CD4-positive, alpha-beta T cell (primary cell): ENCODE results near the gene PI4K2A. TPM values are rescaled to one million over a fixed set of nuclear protein-coding genes. Genes with fewer than 3 reads are reported as not detected.
A peak's percentile ranks its signal among the peaks of the same experiment; 100 is the strongest.

Source experiments
- ATAC-seq: fragments of 200-7000 bp; cut with Tn5 transposase; one replicate; pipeline ENCODE4 v1.10.0; 2022; ENCODE audit warnings: mild to moderate bottlenecking; ENCODE audit not compliant: poor library complexity
- CTCF ChIA-PET: fragments of 350-600 bp; sonication (Branson Sonifier 250); formaldehyde crosslinking; loops from one replicate; lab custom pipeline; 2021; ENCODE audit warnings: antibody characterized with exemption, inconsistent platforms; lab: Charles Lee
- POLR2A ChIA-PET: fragments of 350-600 bp; sonication (Branson Sonifier 250); formaldehyde crosslinking; loops from one replicate; lab custom pipeline; 2021; ENCODE audit warnings: antibody characterized with exemption, inconsistent platforms; lab: Charles Lee
- DNase-seq, 14 experiments: peaks; one replicate each; pipeline ENCODE4 v3.0.0-alpha.2; 2013 to 2020; ENCODE audit warnings: mixed read lengths in 2 of 14
- H3K27ac ChIP-seq, 2 donors: one replicate each; pipeline versions ENCODE4 v1.5.1 to v1.7.0; 2013; ENCODE audit warnings: low read length in 2 of 2, low read depth in 1 of 2, mild to moderate bottlenecking in 1 of 2
- H3K27me3 ChIP-seq, 2 experiments: 1 replicate in 1 of 2; 2 replicates in 1 of 2; pipeline versions ENCODE4 v1.6.1 to v1.7.0; 2013; ENCODE audit warnings: low read length in 2 of 2, control low read depth in 1 of 2, mild to moderate bottlenecking in 1 of 2, moderate library complexity in 1 of 2; ENCODE audit not compliant: insufficient read depth in 2 of 2, control insufficient read depth in 1 of 2
- H3K36me3 ChIP-seq: one replicate; pipeline ENCODE4 v1.6.1; 2013; ENCODE audit warnings: low read length, control low read depth; ENCODE audit not compliant: insufficient read depth
- H3K4me1 ChIP-seq: one replicate; pipeline ENCODE4 v1.6.1; 2013; ENCODE audit warnings: low read length, control low read depth; ENCODE audit not compliant: insufficient read depth
- H3K4me3 ChIP-seq: one replicate; pipeline ENCODE4 v1.5.1; 2013; ENCODE audit warnings: mild to moderate bottlenecking, low read length, moderate library complexity
- H3K9me3 ChIP-seq, 2 experiments: 1 replicate in 1 of 2; 2 replicates in 1 of 2; pipeline versions ENCODE4 v1.6.1 to v1.7.0; 2013; ENCODE audit warnings: low read length in 2 of 2, mild to moderate bottlenecking in 2 of 2, control low read depth in 1 of 2, moderate library complexity in 1 of 2; ENCODE audit not compliant: control insufficient read depth in 1 of 2, insufficient read depth in 1 of 2
- H3K27ac Mint-ChIP-seq: one replicate; pipeline ENCODE4 v1.8.0; 2020; ENCODE audit warnings: mixed read lengths
- H3K27me3 Mint-ChIP-seq: one replicate; pipeline ENCODE4 v1.8.0; 2021; ENCODE audit warnings: mixed read lengths
- H3K36me3 Mint-ChIP-seq: one replicate; pipeline ENCODE4 v1.8.0; 2021; ENCODE audit warnings: low read depth, mixed read lengths
- H3K4me1 Mint-ChIP-seq: one replicate; pipeline ENCODE4 v1.8.0; 2021; ENCODE audit warnings: low read depth, mixed read lengths
- H3K4me3 Mint-ChIP-seq: one replicate; pipeline ENCODE4 v1.8.0; 2020; ENCODE audit warnings: mild to moderate bottlenecking, mixed read lengths
- H3K9me3 Mint-ChIP-seq: one replicate; pipeline ENCODE4 v1.8.0; 2020; ENCODE audit warnings: mixed read lengths
- CTCF ChIP-seq: fragments of 200-600 bp; IDR thresholded peaks from one replicate; pipeline ENCODE4 v1.8.0; 2022; ENCODE audit warnings: antibody characterized with exemption, mild to moderate bottlenecking
- intact Hi-C, 2 experiments: fragments of 100-400 bp; cut with DNase I in 1 of 2; cut with micrococcal nuclease in 1 of 2; formaldehyde crosslinking; loops; one replicate each; pipeline versions ENCODE4 v1.15.1 to v1.9.0; 2023 to 2025; cut with DNase I, micrococcal nuclease
- total RNA-seq, 174 experiments: library from RNA in 2 of 174; stranded (reverse) in 2 of 174; gene quantifications; one replicate each; pipeline ENCODE4 v1.2.3 and lab custom pipeline; 2021 to 2026

The PI4K2A gene
- total RNA-seq, 2 experiments from 2014 or later = 26.3 to 27.2 TPM

- ATAC-seq = no peak
- CTCF ChIA-PET = no interaction called here
Observed at GRCh38 chr10:97629289-97629688, 11.2 kb upstream of the PI4K2A start.

GRCh38 chr10:97631098-97631497 lies 9.4 kb upstream of the PI4K2A start:
- Histone ChIP-seq H3K4me1 (peaks cover 18% of the 10 kb centered on the region), H3K27ac (no peak overlapping the region), H3K4me3 (no peak overlapping the region), H3K36me3 (no peaks in the 10 kb centered on the region), H3K9me3 (peaks cover 0 to 3% of the 10 kb centered on the region in 2 experiments), H3K27me3 (no peaks in the 10 kb centered on the region)
- intact Hi-C loops = loop anchor here in 1 of 2 experiments (5.0 to 10.0 kb wide), 2 partner anchors 184 to 1046 kb away; partner anchors contain the start of genes EXOSC1, TM9SF3 and ZDHHC16
- ChIA-PET POLR2A (no interaction called here), CTCF (no interaction called here)
- H3K36me3 Mint-ChIP-seq = peaks cover 6% of the 10 kb centered on the region
- DNase-seq (no peak), ATAC-seq (no peak)
- H3K27ac Mint-ChIP-seq = no peak overlapping the region
- H3K27me3 Mint-ChIP-seq = no peaks in the 10 kb centered on the region
- no peaks in the 10 kb centered on the region for H3K9me3 Mint-ChIP-seq
- H3K4me3 Mint-ChIP-seq = no peak overlapping the region
- H3K4me1 Mint-ChIP-seq = peaks cover 16% of the 10 kb centered on the region
- TF ChIP-seq CTCF = no peak

More at GRCh38 chr10:97629289-97629688, 11.2 kb upstream of the PI4K2A start:
- TF ChIP-seq CTCF = no peak
- Histone ChIP-seq H3K4me3 (no peak overlapping the region), H3K4me1 (peaks cover 18% of the 10 kb centered on the region), H3K27ac (no peak overlapping the region), H3K9me3 (peaks cover 0 to 3% of the 10 kb centered on the region in 2 experiments), H3K27me3 (no peaks in the 10 kb centered on the region), H3K36me3 (no peaks in the 10 kb centered on the region)
- no peak overlapping the region for H3K4me3 Mint-ChIP-seq
- no peaks in the 10 kb centered on the region for H3K9me3 Mint-ChIP-seq
- peaks cover 16% of the 10 kb centered on the region for H3K4me1 Mint-ChIP-seq
- POLR2A ChIA-PET = no interaction called here
- no peaks in the 10 kb centered on the region for H3K27me3 Mint-ChIP-seq
- DNase-seq = no peak
- intact Hi-C loops = no loop called here
- H3K36me3 Mint-ChIP-seq = peaks cover 6% of the 10 kb centered on the region
- H3K27ac Mint-ChIP-seq = no peak overlapping the region

- peak; percentile 85 to 95 (median 89) for DNase-seq
- H3K4me3 ChIP-seq = peak within 1 kb of the TSS; percentile 98
- intact Hi-C loops = loop anchor here (2.0 to 10.0 kb wide), 4 partner anchors 132 to 1048 kb away; partner anchors contain the start of genes EXOSC1 (in 1 of the 2), MMS19 (in 1 of the 2), TM9SF3 (in 1 of the 2) and UBTD1 (in 1 of the 2)
- peak within 1 kb of the TSS; percentile 94 for H3K4me3 Mint-ChIP-seq
- H3K9me3 ChIP-seq = peaks cover 0 to 3% of the 10 kb centered on the region in 2 experiments
- ChIA-PET CTCF (interaction anchor here (1.3 kb wide), 1 partner anchor 68 kb away, joined by 3 read pairs; no protein-coding TSS in a partner anchor), POLR2A (interaction anchor here (1.3 to 1.6 kb wide), 2 partner anchors 8 to 54 kb away, joined by 3 to 4 read pairs; partner anchors contain the start of gene AVPI1)
- no peaks in the 10 kb centered on the region for H3K36me3 ChIP-seq
- H3K27ac ChIP-seq = no peak within 1 kb of the TSS
- ATAC-seq = peak; percentile 99
- no peaks in the 10 kb centered on the region for H3K27me3 ChIP-seq
- H3K27me3 Mint-ChIP-seq = no peaks in the 10 kb centered on the region
- H3K9me3 Mint-ChIP-seq = no peaks in the 10 kb centered on the region
- no peak for TF ChIP-seq CTCF
- peaks cover 6% of the 10 kb centered on the region for H3K36me3 Mint-ChIP-seq
- H3K27ac Mint-ChIP-seq = peak within 1 kb of the TSS; percentile 71
- peaks cover 18% of the 10 kb centered on the region for H3K4me1 ChIP-seq
- H3K4me1 Mint-ChIP-seq = peaks cover 16% of the 10 kb centered on the region
Observed at GRCh38 chr10:97632949-97633884, 7.3 kb upstream of the PI4K2A start, which contains the start of gene MORN4. Gene MORN4 (minus strand): TSS chr10:97633500. CDS start chr10:97619653, 13,847 bp downstream.
